ENCODE results near the gene PKHD1.

PKHD1 gene

DNA sequence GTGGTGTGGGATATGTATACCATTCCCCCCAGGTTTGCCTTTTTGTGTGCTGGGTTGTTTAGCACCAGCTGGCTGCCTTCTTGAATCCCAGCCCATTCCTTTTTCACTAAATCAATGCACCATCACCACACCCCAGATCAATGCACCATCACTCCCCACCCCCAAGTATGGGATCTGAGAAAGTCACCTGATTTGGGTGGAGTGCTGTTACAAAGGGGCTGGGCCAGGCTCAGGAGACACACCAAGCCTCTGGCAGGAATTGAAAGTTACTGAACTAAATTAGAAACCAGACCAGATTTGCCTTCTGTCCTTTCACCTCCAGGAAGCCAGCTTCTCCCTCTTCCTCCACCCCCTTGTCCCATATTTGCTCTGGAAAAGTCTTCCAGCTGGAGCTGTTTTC is 19.6 kb upstream of the PKHD1 start:
- FAIRE-seq = no peak
- TF ChIP-seq, protein P1, sequence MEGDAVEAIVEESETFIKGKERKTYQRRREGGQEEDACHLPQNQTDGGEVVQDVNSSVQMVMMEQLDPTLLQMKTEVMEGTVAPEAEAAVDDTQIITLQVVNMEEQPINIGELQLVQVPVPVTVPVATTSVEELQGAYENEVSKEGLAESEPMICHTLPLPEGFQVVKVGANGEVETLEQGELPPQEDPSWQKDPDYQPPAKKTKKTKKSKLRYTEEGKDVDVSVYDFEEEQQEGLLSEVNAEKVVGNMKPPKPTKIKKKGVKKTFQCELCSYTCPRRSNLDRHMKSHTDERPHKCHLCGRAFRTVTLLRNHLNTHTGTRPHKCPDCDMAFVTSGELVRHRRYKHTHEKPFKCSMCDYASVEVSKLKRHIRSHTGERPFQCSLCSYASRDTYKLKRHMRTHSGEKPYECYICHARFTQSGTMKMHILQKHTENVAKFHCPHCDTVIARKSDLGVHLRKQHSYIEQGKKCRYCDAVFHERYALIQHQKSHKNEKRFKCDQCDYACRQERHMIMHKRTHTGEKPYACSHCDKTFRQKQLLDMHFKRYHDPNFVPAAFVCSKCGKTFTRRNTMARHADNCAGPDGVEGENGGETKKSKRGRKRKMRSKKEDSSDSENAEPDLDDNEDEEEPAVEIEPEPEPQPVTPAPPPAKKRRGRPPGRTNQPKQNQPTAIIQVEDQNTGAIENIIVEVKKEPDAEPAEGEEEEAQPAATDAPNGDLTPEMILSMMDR (IDR thresholded peaks at IDR 0.05; ENCODE audit: insufficient read depth, missing control alignments) = no peak
- no peak for DNase-seq (ENCODE audit: insufficient read length, low spot score)

DNA sequence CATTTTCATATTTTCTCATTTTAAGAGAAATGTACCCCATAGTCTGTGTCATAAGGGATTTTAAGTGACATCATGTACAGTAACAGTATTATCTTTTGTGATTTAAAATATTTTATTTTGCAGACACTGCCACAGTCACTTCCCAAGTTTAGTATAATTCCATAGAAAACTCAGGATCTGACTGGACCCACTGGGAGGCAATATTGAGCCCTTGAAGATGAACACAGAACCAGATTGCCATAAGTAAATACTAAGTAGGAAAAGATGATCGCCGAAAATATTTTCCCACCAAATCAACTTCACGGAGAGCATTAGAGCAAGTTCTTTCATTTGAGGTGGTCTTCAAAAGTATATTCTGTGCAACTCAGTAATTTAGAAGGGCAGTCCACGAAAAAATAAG is 17.6 kb upstream of the PKHD1 start:
- DNase-seq (ENCODE audit: insufficient read length, low spot score) (no peak), FAIRE-seq (no peak)
- TF ChIP-seq, protein P1 (IDR thresholded peaks at IDR 0.05; ENCODE audit: insufficient read depth, missing control alignments) = no peak

DNA sequence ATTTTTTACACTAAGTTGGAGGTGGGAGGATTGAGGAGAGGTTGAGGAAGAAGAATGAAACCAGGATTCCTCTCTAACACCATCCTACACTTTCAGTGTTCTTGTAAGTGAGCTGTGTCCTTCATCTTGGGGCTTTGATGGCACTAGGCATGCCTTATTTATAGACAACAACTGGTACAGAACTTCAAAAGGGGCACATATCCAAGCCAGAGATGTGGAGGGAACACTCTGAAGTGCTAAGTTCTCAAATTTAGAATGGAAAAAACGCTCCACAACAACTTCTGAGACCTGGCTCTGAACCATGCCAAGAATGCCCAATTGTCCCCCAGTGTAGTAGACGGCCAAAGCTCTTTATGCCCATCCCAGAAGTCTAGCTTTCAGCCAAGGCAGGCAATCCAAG is 16.2 kb upstream of the PKHD1 start:
- TF ChIP-seq, protein P1 (IDR thresholded peaks at IDR 0.05; ENCODE audit: insufficient read depth, missing control alignments) = no peak
- DNase-seq (ENCODE audit: insufficient read length, low spot score) = no peak
- no peak for FAIRE-seq

DNA sequence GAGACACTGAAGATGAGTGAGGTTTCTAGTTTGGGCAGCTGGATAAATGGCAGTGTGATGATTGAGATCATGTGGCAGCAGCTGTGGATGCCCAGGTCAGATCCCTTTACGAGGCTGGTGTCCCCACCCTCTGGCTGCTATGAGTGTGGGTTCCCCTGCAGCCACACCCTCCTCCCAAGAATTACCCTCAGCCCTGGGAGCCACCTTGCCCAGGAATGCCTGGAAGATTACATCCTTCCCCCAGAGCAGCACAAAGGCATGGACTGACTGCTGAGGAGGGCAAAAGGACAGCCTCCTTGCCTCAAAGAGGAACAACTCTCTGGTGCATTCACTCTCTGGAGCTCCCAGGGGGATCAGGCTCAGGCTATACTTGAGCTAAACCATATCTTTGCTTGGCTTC is 15.0 kb upstream of the PKHD1 start:
- DNase-seq (ENCODE audit: insufficient read length, low spot score) (no peak), FAIRE-seq (no peak)
- TF ChIP-seq, protein P1 (IDR thresholded peaks at IDR 0.05; ENCODE audit: insufficient read depth, missing control alignments) = no peak

DNA sequence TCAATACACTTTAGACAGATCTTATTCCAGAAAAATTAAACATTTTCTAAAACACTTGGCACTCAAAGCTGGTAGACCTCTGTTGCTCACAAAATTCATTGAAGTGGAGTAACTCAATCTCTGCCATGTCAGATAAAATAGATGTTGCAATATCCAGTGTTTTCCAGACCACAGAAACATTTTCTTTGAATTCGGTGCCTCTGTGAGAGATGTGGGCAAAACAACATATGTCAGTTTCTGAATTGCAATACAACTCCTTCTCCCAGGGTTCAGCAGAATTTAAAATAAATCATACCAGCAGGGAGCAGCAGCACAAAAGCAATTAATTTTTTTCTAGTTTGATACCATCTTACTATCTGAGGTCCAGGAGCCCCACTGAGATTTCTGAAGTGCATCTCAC is 11.3 kb upstream of the PKHD1 start:
- no peak for DNase-seq (ENCODE audit: insufficient read length, low spot score)
- TF ChIP-seq, protein P1 (IDR thresholded peaks at IDR 0.05; ENCODE audit: insufficient read depth, missing control alignments) = peak; percentile 21
- no peak for FAIRE-seq

DNA sequence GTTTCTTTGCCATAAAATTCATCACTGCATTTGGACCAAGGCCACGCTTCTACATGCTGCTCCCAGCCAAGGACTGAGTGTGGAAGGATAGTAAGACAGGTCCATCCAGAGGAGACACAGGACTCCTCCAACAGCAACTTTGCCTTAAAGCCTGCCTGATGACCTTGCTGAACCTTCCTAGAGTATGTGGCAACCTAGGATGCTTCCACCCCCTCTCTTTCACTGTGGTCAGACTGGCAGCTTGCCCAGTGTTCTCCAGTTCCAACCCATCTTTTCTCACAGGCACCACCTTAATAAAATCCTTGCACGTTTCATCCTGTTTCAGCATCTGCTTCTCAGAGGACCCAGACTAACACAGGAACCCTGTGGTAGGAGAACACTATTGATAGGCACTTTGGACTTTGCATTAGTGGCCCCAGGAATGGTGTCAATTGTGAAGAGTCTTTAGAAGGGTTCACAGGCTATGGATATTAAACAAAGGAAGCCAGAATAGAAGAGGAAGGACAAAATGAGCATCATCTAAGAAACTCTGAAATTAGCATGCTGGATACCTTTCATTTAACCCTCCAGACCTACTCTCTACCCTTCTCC is 2.4 kb upstream of the PKHD1 start:
- TF ChIP-seq, protein P1 (IDR thresholded peaks at IDR 0.05; ENCODE audit: insufficient read depth, missing control alignments) = no peak
- DNase-seq (ENCODE audit: insufficient read length, low spot score) (no peak), FAIRE-seq (no peak)

DNA sequence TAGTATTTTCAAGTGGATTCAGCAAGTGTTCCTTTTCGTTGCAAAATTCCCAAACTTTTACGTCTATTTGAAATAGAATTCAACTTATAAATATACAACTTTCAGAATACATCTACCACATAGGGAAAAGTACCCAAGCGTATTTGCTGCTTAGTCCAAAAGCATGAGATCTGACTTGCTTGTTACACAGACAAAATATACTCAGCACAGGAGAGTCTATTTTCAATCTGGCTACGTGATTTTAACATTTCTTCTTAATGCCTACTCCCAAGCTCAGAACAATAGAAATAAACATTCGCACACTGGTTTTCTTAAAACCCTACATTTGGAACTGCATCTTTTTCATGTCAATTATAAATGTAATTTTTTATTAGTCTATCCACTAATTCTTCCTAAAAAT is 672 bp downstream of the PKHD1 start:
- FAIRE-seq = no peak

More for the DNA sequence above, 672 bp downstream of the PKHD1 start:
- no peak for DNase-seq (ENCODE audit: insufficient read length, low spot score)
- TF ChIP-seq, protein P1 (IDR thresholded peaks at IDR 0.05; ENCODE audit: insufficient read depth, missing control alignments) = no peak
